H1 (cell line): Measurements from ENCODE around the gene CDH10. TPM values are rescaled to one million over a fixed set of nuclear protein-coding genes. Genes with fewer than 3 reads are reported as not detected.

Experiments
- CTCF ChIA-PET: fragments of 300-600 bp; sonication (Branson Sonifier 250); formaldehyde crosslinking; loops from one replicate; lab custom pipeline; 2021; ENCODE audit not compliant: partially characterized antibody; lab: Charles Lee
- POLR2A ChIA-PET: fragments of 300-600 bp; sonication (Branson Sonifier 250); formaldehyde crosslinking; loops from one replicate; lab custom pipeline; 2021; ENCODE audit warnings: inconsistent platforms; ENCODE audit not compliant: partially characterized antibody; lab: Charles Lee
- DNase-seq, 2 experiments: peaks; one replicate each; pipeline versions ENCODE4 v3.0.0 to v3.0.0-alpha.2; 2010 to 2022; ENCODE audit warnings: low spot score in 2 of 2, low read depth in 1 of 2, mixed read lengths in 1 of 2
- FAIRE-seq: peaks from 2 replicates; lab custom pipeline; 2011; peaks lifted over from hg19 to GRCh38; lab: Jason Lieb, UNC
- H2AFZ ChIP-seq: 2 replicates; pipeline ENCODE4 v1.8.1; 2012; ENCODE audit warnings: low read length, inconsistent platforms
- H2AK5ac ChIP-seq: 2 replicates; pipeline ENCODE4 v1.6.1; 2013; ENCODE audit warnings: low read depth, low read length
- H2BK120ac ChIP-seq: replicated peaks from 2 replicates; pipeline ENCODE3; 2013; ENCODE audit warnings: low read depth, low read length, inconsistent platforms
- H2BK12ac ChIP-seq: 2 replicates; pipeline ENCODE4 v1.6.1; 2013; ENCODE audit warnings: low read depth, low read length
- H2BK15ac ChIP-seq: 2 replicates; pipeline ENCODE4 v1.6.1; 2013; ENCODE audit warnings: low read length
- H2BK20ac ChIP-seq: 2 replicates; pipeline ENCODE4 v1.6.1; 2013; ENCODE audit warnings: low read length
- H2BK5ac ChIP-seq: 2 replicates; pipeline ENCODE4 v1.6.1; 2013; ENCODE audit warnings: low read depth, low read length
- H3K14ac ChIP-seq: 2 replicates; pipeline ENCODE4 v1.6.1; 2013; ENCODE audit warnings: inconsistent platforms; ENCODE audit not compliant: insufficient read length
- H3K18ac ChIP-seq: 2 replicates; pipeline ENCODE4 v1.6.1; 2013; ENCODE audit warnings: low read length; ENCODE audit errors: extremely low read depth
- H3K23ac ChIP-seq: 2 replicates; pipeline ENCODE4 v1.6.1; 2013; ENCODE audit warnings: inconsistent platforms; ENCODE audit not compliant: insufficient read length
- H3K23me2 ChIP-seq: 2 replicates; pipeline ENCODE4 v1.6.1; 2013; ENCODE audit warnings: low read depth, low read length
- H3K27ac ChIP-seq: 2 replicates; pipeline ENCODE4 v1.6.1; 2011; ENCODE audit warnings: low read depth, low read length, inconsistent platforms
- H3K27me3 ChIP-seq, 4 experiments: replicated peaks in 1 of 4; 1 replicate in 1 of 4; 2 replicates in 3 of 4; pipeline versions ENCODE4 v1.6.1 to v1.8.1; 2011 to 2013; ENCODE audit warnings: low read length in 3 of 4, mild to moderate bottlenecking in 3 of 4, inconsistent platforms in 2 of 4, mixed read lengths in 2 of 4, moderate library complexity in 1 of 4; ENCODE audit not compliant: control insufficient read depth in 3 of 4, insufficient read depth in 3 of 4; ENCODE audit errors: extremely low read depth in 1 of 4
- H3K36me3 ChIP-seq, 4 experiments: 2 replicates each; pipeline versions ENCODE4 v1.6.1 to v1.8.1; 2011 to 2013; ENCODE audit warnings: mild to moderate bottlenecking in 4 of 4, low read length in 3 of 4, moderate library complexity in 2 of 4, control low read depth in 1 of 4, inconsistent platforms in 1 of 4; ENCODE audit not compliant: insufficient read depth in 4 of 4, control insufficient read depth in 2 of 4
- H3K4ac ChIP-seq: replicated peaks from 2 replicates; pipeline ENCODE3; 2013; ENCODE audit warnings: low read length, low read depth, mixed read lengths, inconsistent platforms; ENCODE audit not compliant: insufficient read length
- H3K4me1 ChIP-seq, 4 experiments: replicated peaks in 1 of 4; 1 replicate in 1 of 4; 2 replicates in 3 of 4; pipeline versions ENCODE4 v1.6.1 to v1.8.1; 2011 to 2013; ENCODE audit warnings: low read length in 3 of 4, inconsistent platforms in 2 of 4, mixed read lengths in 1 of 4; ENCODE audit not compliant: insufficient read depth in 4 of 4, control insufficient read depth in 3 of 4
- H3K4me2 ChIP-seq, 2 experiments: 2 replicates each; pipeline versions ENCODE4 v1.6.1 to v1.8.1; 2011 to 2013; ENCODE audit warnings: low read depth in 2 of 2, low read length in 2 of 2, control low read depth in 1 of 2, inconsistent platforms in 1 of 2, mild to moderate bottlenecking in 1 of 2; ENCODE audit not compliant: insufficient read depth in 1 of 2
- H3K4me3 ChIP-seq, 4 experiments: fragments of 200-600, 300-600 bp in 1 of 4; sonication (generic), shearing (Covaris generic), sonication (Bioruptor Twin) in 1 of 4; 2 replicates each; pipeline versions ENCODE4 v1.5.1 to v1.8.1; 2011 to 2016; ENCODE audit warnings: low read length in 4 of 4, low read depth in 3 of 4, control low read depth in 2 of 4, inconsistent platforms in 2 of 4, mild to moderate bottlenecking in 2 of 4, mixed read lengths in 1 of 4, moderate library complexity in 1 of 4; ENCODE audit not compliant: insufficient read depth in 2 of 4; ENCODE audit errors: extremely low read depth in 1 of 4
- H3K56ac ChIP-seq: replicated peaks from 2 replicates; pipeline ENCODE3; 2013; ENCODE audit warnings: low read depth, mild to moderate bottlenecking, mixed read lengths, low read length, inconsistent platforms; ENCODE audit not compliant: insufficient read length
- H3K79me1 ChIP-seq: 2 replicates; pipeline ENCODE4 v1.6.1; 2013; ENCODE audit warnings: low read depth, low read length, control low read depth
- H3K79me2 ChIP-seq, 2 experiments: 2 replicates each; pipeline versions ENCODE4 v1.6.1 to v1.8.1; 2012 to 2013; ENCODE audit warnings: low read length in 2 of 2, mild to moderate bottlenecking in 2 of 2, inconsistent platforms in 1 of 2; ENCODE audit not compliant: insufficient read depth in 2 of 2, control insufficient read depth in 1 of 2
- H3K9ac ChIP-seq, 4 experiments: replicated peaks in 1 of 4; 1 replicate in 1 of 4; 2 replicates in 3 of 4; pipeline versions ENCODE4 v1.6.1 to v1.8.1; 2011 to 2013; ENCODE audit warnings: low read depth in 3 of 4, low read length in 3 of 4, control low read depth in 2 of 4, mild to moderate bottlenecking in 2 of 4, moderate library complexity in 2 of 4, inconsistent platforms in 1 of 4; ENCODE audit errors: extremely low read depth in 1 of 4
- H3K9me3 ChIP-seq, 2 experiments: 2 replicates each; pipeline versions ENCODE4 v1.6.1 to v1.8.1; 2012 to 2013; ENCODE audit warnings: mild to moderate bottlenecking in 2 of 2, moderate library complexity in 2 of 2, control low read depth in 1 of 2, inconsistent platforms in 1 of 2, low read depth in 1 of 2, low read length in 1 of 2, mixed read lengths in 1 of 2; ENCODE audit not compliant: insufficient read depth in 2 of 2
- H4K20me1 ChIP-seq, 2 experiments: replicated peaks in 1 of 2; 2 replicates each; pipeline versions ENCODE3 to v1.8.1; 2011 to 2013; ENCODE audit warnings: inconsistent platforms in 2 of 2, low read length in 2 of 2, mild to moderate bottlenecking in 1 of 2; ENCODE audit not compliant: insufficient read depth in 2 of 2, control insufficient read depth in 1 of 2
- H4K5ac ChIP-seq: 2 replicates; pipeline ENCODE4 v1.6.1; 2013; ENCODE audit warnings: low read length, low read depth, mixed read lengths, inconsistent platforms; ENCODE audit not compliant: insufficient read length
- H4K8ac ChIP-seq: 2 replicates; pipeline ENCODE4 v1.8.0; 2013; ENCODE audit warnings: mild to moderate bottlenecking, moderate library complexity, low read length, inconsistent platforms; ENCODE audit not compliant: insufficient read depth; ENCODE audit errors: extremely low read depth
- H4K91ac ChIP-seq: replicated peaks from 2 replicates; pipeline ENCODE3; 2013; ENCODE audit warnings: low read length, mixed read lengths, inconsistent platforms; ENCODE audit not compliant: insufficient read length
- CHD2 ChIP-seq: IDR thresholded peaks from 2 replicates; pipeline ENCODE4 v1.6.1; 2012; ENCODE audit warnings: low read length, improper control_type of control experiment
- FOSL1 ChIP-seq: IDR thresholded peaks from 2 replicates; pipeline ENCODE4 v1.6.1; 2011; ENCODE audit warnings: mild to moderate bottlenecking, low read depth, low read length, moderate library complexity; ENCODE audit not compliant: insufficient read depth
- KDM4A ChIP-seq: IDR thresholded peaks from one replicate; pipeline ENCODE4 v1.7.1; 2012; ENCODE audit warnings: low read depth, mild to moderate bottlenecking, moderate library complexity, low read length, inconsistent platforms; ENCODE audit not compliant: severe bottlenecking
- polyA plus RNA-seq, 7 experiments: library from polyadenylated mRNA; depleted of rRNA in 3 of 7; stranded (reverse) in 5 of 7; unstranded in 2 of 7; fragments of >200 nt in 5 of 7; fragments of 200-250 nt in 2 of 7; gene quantifications; 1 replicate in 5 of 7; 2 replicates in 1 of 7; 4 replicates in 1 of 7; pipeline versions ENCODE4 v1.2.1 to v1.2.3, GENCODE V29; 2011 to 2013; ENCODE audit warnings: missing spikeins in 2 of 7, mixed read lengths in 2 of 7
- total RNA-seq: library from RNA; stranded (reverse); fragmentation: NEBNext Ultra II Directional; extraction: Animal tissue kit (Norgen Biotek cat#: 25700); gene quantifications from 2 replicates; pipeline ENCODE4 v1.2.1, GENCODE V29; 2021

CDH10 gene
- total and polyA plus RNA-seq, 2 of the 8 experiments (the other 6 are each of a cell fraction or from before 2014, with no cell fraction given): 0.11 TPM; not detected in 1

DNA sequence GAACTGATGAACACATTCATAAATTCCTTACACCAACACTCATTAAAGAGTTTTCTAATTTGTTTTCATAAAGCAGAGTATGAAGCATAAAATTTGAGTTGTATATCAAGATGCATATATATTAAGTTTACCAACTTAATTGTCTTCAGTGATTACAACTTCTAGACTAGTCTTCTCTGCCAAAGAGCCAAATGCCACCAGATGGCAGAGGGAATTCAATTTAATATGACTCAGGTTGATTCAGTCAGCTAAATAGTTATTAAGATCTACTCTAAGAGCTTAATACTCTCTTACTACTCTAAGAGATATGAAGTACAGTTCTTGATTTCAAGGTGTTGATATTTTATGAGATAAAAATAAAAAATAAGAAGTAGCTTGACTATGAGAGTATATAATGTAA lies 53.4 kb downstream of the CDH10 start:
- H2AK5ac ChIP-seq: no peak overlapping the region
- no peak overlapping the region for H3K14ac ChIP-seq
- H3K36me3 ChIP-seq: no peaks in the 10 kb centered on the region
- no peak overlapping the region for H2BK15ac ChIP-seq
- H2BK5ac ChIP-seq: no peak overlapping the region
- H3K27ac ChIP-seq: no peak overlapping the region
- no peak overlapping the region for H2AFZ ChIP-seq
- H2BK12ac ChIP-seq: no peak overlapping the region
- H2BK120ac ChIP-seq: no peak overlapping the region
- H3K79me1 ChIP-seq: no peaks in the 10 kb centered on the region
- no peaks in the 10 kb centered on the region for H3K23me2 ChIP-seq
- CTCF ChIA-PET: no interaction called here
- no peak overlapping the region for H3K18ac ChIP-seq
- H3K23ac ChIP-seq: no peak overlapping the region
- no peak overlapping the region for H3K4me2 ChIP-seq
- no peak overlapping the region for H4K91ac ChIP-seq
- H3K9me3 ChIP-seq: no peaks in the 10 kb centered on the region
- H3K56ac ChIP-seq: no peak overlapping the region
- FAIRE-seq: no peak
- TF ChIP-seq FOSL1: no peak
- no peak for TF ChIP-seq CHD2
- TF ChIP-seq KDM4A: no peak
- H4K8ac ChIP-seq: no peak overlapping the region
- no peaks in the 10 kb centered on the region for H3K79me2 ChIP-seq
- no peak for DNase-seq
- H2BK20ac ChIP-seq: no peak overlapping the region
- H3K4ac ChIP-seq: no peak overlapping the region
- POLR2A ChIA-PET: no interaction called here
- H3K27me3 ChIP-seq: no peaks in the 10 kb centered on the region
- H4K5ac ChIP-seq: no peak overlapping the region
- H3K9ac ChIP-seq: no peak overlapping the region
- no peaks in the 10 kb centered on the region for H3K4me1 ChIP-seq
- H4K20me1 ChIP-seq: peaks cover 0 to 2% of the 10 kb centered on the region in 2 experiments
- no peak overlapping the region for H3K4me3 ChIP-seq
